IMR-90 (cell line): ENCODE data around the gene PTPRG. TPM values are rescaled to one million over a fixed set of nuclear protein-coding genes. Genes with fewer than 3 reads are reported as not detected.

ENCODE experiments used
- ATAC-seq: fragments of 200-7000 bp; cut with Tn5 transposase; 2 replicates; pipeline ENCODE4 v1.9.1; 2020; ENCODE audit warnings: low read depth, mild to moderate bottlenecking, moderate library complexity
- BruUV-seq: library from RNA; stranded (reverse); fragments of 400-500 nt; replicated peaks from 2 replicates; lab custom pipeline; 2021; lab: Mats Ljungman, UMichigan
- CTCF ChIA-PET: fragments of 300-600 bp; formaldehyde crosslinking; extraction: SDS; loops from one replicate; lab custom pipeline; 2021; ENCODE audit warnings: antibody characterized with exemption; lab: Yijun Ruan, JAX
- POLR2A ChIA-PET: fragments of 300-600 bp; sonication (Branson Sonifier 250); formaldehyde crosslinking; loops from one replicate; lab custom pipeline; 2022; ENCODE audit warnings: antibody characterized with exemption; ENCODE audit not compliant: unreplicated experiment; lab: Charles Lee
- DNase-seq: peaks from one replicate; pipeline ENCODE4 v3.0.0; 2013
- H2AFZ ChIP-seq: replicated peaks from 2 replicates; pipeline ENCODE3; 2013; ENCODE audit warnings: low read length, mild to moderate bottlenecking; ENCODE audit not compliant: poor library complexity
- H2AK5ac ChIP-seq: 2 replicates; pipeline ENCODE4 v1.6.1; 2013; ENCODE audit warnings: low read depth, low read length, inconsistent platforms
- H2AK9ac ChIP-seq: replicated peaks from 2 replicates; pipeline ENCODE3; 2013; ENCODE audit warnings: mild to moderate bottlenecking, low read depth, low read length, moderate library complexity; ENCODE audit not compliant: poor library complexity
- H2BK120ac ChIP-seq: 2 replicates; pipeline ENCODE4 v1.6.1; 2013; ENCODE audit warnings: low read depth, low read length, inconsistent platforms
- H2BK15ac ChIP-seq: 3 replicates; pipeline ENCODE4 v1.6.1; 2013; ENCODE audit warnings: low read depth, low read length, inconsistent platforms
- H2BK20ac ChIP-seq: 2 replicates; pipeline ENCODE4 v1.6.1; 2013; ENCODE audit warnings: low read depth, mild to moderate bottlenecking, inconsistent platforms, low read length, moderate library complexity
- H2BK5ac ChIP-seq: 2 replicates; pipeline ENCODE4 v1.6.1; 2013; ENCODE audit warnings: mild to moderate bottlenecking, low read depth, low read length, inconsistent platforms; ENCODE audit not compliant: poor library complexity, severe bottlenecking
- H3K14ac ChIP-seq: replicated peaks from 2 replicates; pipeline ENCODE4 v1.6.1; 2013; ENCODE audit warnings: low read depth, low read length, inconsistent platforms
- H3K18ac ChIP-seq: 2 replicates; pipeline ENCODE4 v1.6.1; 2013; ENCODE audit warnings: low read depth, low read length, control low read depth
- H3K23ac ChIP-seq: 2 replicates; pipeline ENCODE4 v1.6.1; 2013; ENCODE audit warnings: low read depth, low read length, inconsistent platforms
- H3K27ac ChIP-seq: 2 replicates; pipeline ENCODE4 v1.5.1; 2013; ENCODE audit warnings: mild to moderate bottlenecking, control low read depth, low read length; ENCODE audit not compliant: insufficient read depth
- H3K27me3 ChIP-seq: 2 replicates; pipeline ENCODE4 v1.6.1; 2013; ENCODE audit warnings: low read length; ENCODE audit not compliant: control insufficient read depth, insufficient read depth
- H3K36me3 ChIP-seq: 2 replicates; pipeline ENCODE4 v1.6.1; 2013; ENCODE audit warnings: low read length, mixed read lengths; ENCODE audit not compliant: control insufficient read depth, insufficient read depth
- H3K4ac ChIP-seq: 2 replicates; pipeline ENCODE4 v1.6.1; 2013; ENCODE audit warnings: low read depth, low read length, inconsistent platforms
- H3K4me1 ChIP-seq: 2 replicates; pipeline ENCODE4 v1.6.1; 2013; ENCODE audit warnings: low read length, mixed read lengths; ENCODE audit not compliant: control insufficient read depth, insufficient read depth
- H3K4me2 ChIP-seq: 2 replicates; pipeline ENCODE4 v1.6.1; 2013; ENCODE audit warnings: low read depth, mild to moderate bottlenecking, control low read depth, low read length, moderate library complexity
- H3K4me3 ChIP-seq: 2 replicates; pipeline ENCODE4 v1.5.1; 2013; ENCODE audit warnings: low read depth, mild to moderate bottlenecking, control low read depth, low read length, moderate library complexity; ENCODE audit not compliant: insufficient read depth
- H3K56ac ChIP-seq: 2 replicates; pipeline ENCODE4 v1.6.1; 2013; ENCODE audit warnings: low read length, inconsistent platforms; ENCODE audit not compliant: insufficient read depth; ENCODE audit errors: extremely low read depth
- H3K79me1 ChIP-seq, 2 experiments: 2 replicates each; pipeline ENCODE4 v1.6.1; 2013; ENCODE audit warnings: low read length in 2 of 2, inconsistent platforms in 1 of 2, low read depth in 1 of 2
- H3K9ac ChIP-seq: 2 replicates; pipeline ENCODE4 v1.6.1; 2013; ENCODE audit warnings: low read depth, low read length, control low read depth
- H3K9me1 ChIP-seq: 2 replicates; pipeline ENCODE4 v1.6.1; 2013; ENCODE audit warnings: low read length, inconsistent platforms; ENCODE audit not compliant: insufficient read depth
- H3K9me3 ChIP-seq: 2 replicates; pipeline ENCODE4 v1.6.1; 2013; ENCODE audit warnings: low read length; ENCODE audit not compliant: control insufficient read depth, insufficient read depth
- H4K20me1 ChIP-seq: 2 replicates; pipeline ENCODE4 v1.6.1; 2013; ENCODE audit warnings: low read length, inconsistent platforms; ENCODE audit not compliant: insufficient read depth
- H4K5ac ChIP-seq: 2 replicates; pipeline ENCODE4 v1.6.1; 2013; ENCODE audit warnings: mild to moderate bottlenecking, low read depth, low read length, control low read depth
- H4K8ac ChIP-seq, 2 experiments: 2 replicates each; pipeline ENCODE4 v1.6.1; 2013; ENCODE audit warnings: low read depth in 2 of 2, low read length in 2 of 2, control low read depth in 1 of 2, inconsistent platforms in 1 of 2
- H4K91ac ChIP-seq: 2 replicates; pipeline ENCODE4 v1.6.1; 2013; ENCODE audit warnings: low read depth, low read length, inconsistent platforms; ENCODE audit not compliant: insufficient read depth
- CEBPB ChIP-seq: IDR thresholded peaks from 2 replicates; pipeline ENCODE4 v1.6.1; 2012; ENCODE audit warnings: low read depth, low read length, improper control_type of control experiment
- CHD1 ChIP-seq: IDR thresholded peaks from 2 replicates; pipeline ENCODE4 v1.6.1; 2012; ENCODE audit warnings: low read depth, low read length, improper control_type of control experiment
- FOS ChIP-seq: fragments of 150-350 bp; IDR thresholded peaks from 2 replicates; pipeline ENCODE4 v1.6.1; 2016; ENCODE audit warnings: low read depth, low read length
- MAFK ChIP-seq: IDR thresholded peaks from 2 replicates; pipeline ENCODE4 v1.6.1; 2012; ENCODE audit warnings: low read depth, low read length, improper control_type of control experiment
- MXI1 ChIP-seq: IDR thresholded peaks from 2 replicates; pipeline ENCODE4 v1.6.1; 2012; ENCODE audit warnings: low read depth, mild to moderate bottlenecking, low read length, moderate library complexity, borderline replicate concordance
- NFE2L2 ChIP-seq: fragments of 150-350 bp; IDR thresholded peaks from 2 replicates; pipeline ENCODE4 v1.6.1; 2016; ENCODE audit warnings: low read depth, mild to moderate bottlenecking, low read length
- POLR2A ChIP-seq: IDR thresholded peaks from 2 replicates; pipeline ENCODE4 v1.6.1; 2012; ENCODE audit warnings: mild to moderate bottlenecking, low read depth, low read length
- RCOR1 ChIP-seq: IDR thresholded peaks from 2 replicates; pipeline ENCODE4 v1.6.1; 2012; ENCODE audit warnings: mild to moderate bottlenecking, low read length, improper control_type of control experiment; ENCODE audit not compliant: insufficient replicate concordance
- WGBS, 2 experiments: methylation state at CpG; one replicate each; pipeline versions ENCODE4 v1.1.5 to v1.1.7; 2013; ENCODE audit warnings: missing lambda C conversion rate in 2 of 2; ENCODE audit not compliant: insufficient read length in 1 of 2; ENCODE audit errors: extremely low coverage in 2 of 2; 5-methylcytosine and 5-hydroxymethylcytosine counted together
- dilution Hi-C: fragments of 300-500 bp; cut with HindIII; formaldehyde crosslinking; loops from one replicate; pipeline ENCODE4 v1.14.3; 2018; ENCODE audit warnings: low sequenced_read_pairs; ENCODE audit not compliant: unreplicated experiment
- in situ Hi-C: fragments of 300-500 bp; cut with MboI; formaldehyde crosslinking; loops from 3 replicates; pipeline ENCODE4 v1.14.3; 2019; ENCODE audit warnings: low sequenced_read_pairs, inconsistent platforms, mixed read lengths
- intact Hi-C: fragments of 100-400 bp; cut with micrococcal nuclease; formaldehyde crosslinking; loops from 2 replicates; pipeline ENCODE4 v1.10.0; 2022
- polyA plus RNA-seq, 3 experiments: library from polyadenylated mRNA; depleted of rRNA; stranded (reverse); fragments of >200 nt; gene quantifications; 2 replicates each; pipeline ENCODE4 v1.2.3, GENCODE V29; 2012; ENCODE audit warnings: low replicate concordance in 1 of 3
- total RNA-seq: library from RNA; depleted of rRNA; stranded (reverse); fragments of >200 nt; gene quantifications from 2 replicates; pipeline ENCODE4 v1.2.3, GENCODE V29; 2012
- TF ChIP-seq, protein P1 (sequence below): fragments of 150-350 bp; IDR thresholded peaks from 2 replicates; pipeline ENCODE4 v1.6.1; 2017; ENCODE audit warnings: mild to moderate bottlenecking, antibody characterized with exemption, low read length, low read depth
- TF ChIP-seq, protein P2 (sequence below): conservative IDR thresholded peaks from 2 replicates; pipeline ENCODE4 v1.5.1; 2012; ENCODE audit warnings: mild to moderate bottlenecking, low read depth, low read length, improper control_type of control experiment
- TF ChIP-seq, protein P3 (sequence below): fragments of 150-350 bp; IDR thresholded peaks from 2 replicates; pipeline ENCODE4 v1.6.1; 2016; ENCODE audit warnings: low read depth, mild to moderate bottlenecking, low read length, moderate library complexity, borderline replicate concordance

Gene PTPRG
- total and polyA plus RNA-seq, 2 of the 4 experiments (the other 2 are of a cell fraction) = 7.7 to 31.0 TPM

DNA sequence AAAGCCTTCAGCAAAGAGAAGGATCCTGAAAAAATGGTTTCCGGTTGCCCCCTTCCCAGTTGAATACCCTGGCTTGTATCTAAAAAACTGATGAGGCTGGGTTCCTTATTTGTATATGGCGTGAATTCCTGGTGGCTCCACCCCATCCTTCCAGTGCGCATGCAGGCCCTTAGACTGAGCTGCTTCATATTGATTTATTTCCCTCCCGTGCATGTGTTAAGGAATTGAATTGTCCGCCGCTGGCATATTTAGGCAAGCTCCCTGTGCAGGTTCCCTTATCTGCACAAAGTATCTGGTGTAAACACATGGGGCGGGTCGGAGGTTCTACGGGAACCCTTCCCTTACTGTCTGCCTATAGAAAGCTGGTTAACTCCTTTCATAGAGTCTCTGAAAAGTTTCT lies 449.6 kb downstream of the PTPRG start:
- Histone ChIP-seq H3K23ac (no peak overlapping the region), H3K4me2 (no peak overlapping the region), H3K18ac (no peak overlapping the region), H4K5ac (no peak overlapping the region), H3K9me3 (no peaks in the 10 kb centered on the region), H3K79me1 (peaks cover 11 to 25% of the 10 kb centered on the region in 2 experiments), H4K8ac (no peak overlapping the region), H2BK20ac (no peak overlapping the region), H3K36me3 (no peaks in the 10 kb centered on the region), H3K27me3 (no peaks in the 10 kb centered on the region), H3K56ac (no peak overlapping the region), H4K20me1 (no peaks in the 10 kb centered on the region), H3K9me1 (peaks cover 9% of the 10 kb centered on the region; the same call in 1 of the 2 replicates), H2BK120ac (no peak overlapping the region), H3K27ac (no peak overlapping the region), H3K4me1 (peaks cover 4% of the 10 kb centered on the region), H2AK5ac (no peak overlapping the region), H4K91ac (no peak overlapping the region), H2BK15ac (no peak overlapping the region), H3K4ac (no peak overlapping the region), H2AFZ (no peak overlapping the region), H2AK9ac (no peak overlapping the region), H3K4me3 (no peak overlapping the region), H2BK5ac (no peak overlapping the region), H3K14ac (no peak overlapping the region), H3K9ac (no peak overlapping the region)
- CTCF ChIA-PET = no interaction called here
- intact Hi-C loops (no loop called here), in situ Hi-C loops (no loop called here), dilution Hi-C loops (no loop called here)
- TF ChIP-seq RCOR1 (no peak), MXI1 (no peak), MAFK (no peak), CHD1 (no peak), POLR2A (no peak), NFE2L2 (no peak), CEBPB (no peak), FOS (no peak)
- TF ChIP-seq, protein P1, sequence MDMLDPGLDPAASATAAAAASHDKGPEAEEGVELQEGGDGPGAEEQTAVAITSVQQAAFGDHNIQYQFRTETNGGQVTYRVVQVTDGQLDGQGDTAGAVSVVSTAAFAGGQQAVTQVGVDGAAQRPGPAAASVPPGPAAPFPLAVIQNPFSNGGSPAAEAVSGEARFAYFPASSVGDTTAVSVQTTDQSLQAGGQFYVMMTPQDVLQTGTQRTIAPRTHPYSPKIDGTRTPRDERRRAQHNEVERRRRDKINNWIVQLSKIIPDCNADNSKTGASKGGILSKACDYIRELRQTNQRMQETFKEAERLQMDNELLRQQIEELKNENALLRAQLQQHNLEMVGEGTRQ = no peak
- TF ChIP-seq, protein P2, sequence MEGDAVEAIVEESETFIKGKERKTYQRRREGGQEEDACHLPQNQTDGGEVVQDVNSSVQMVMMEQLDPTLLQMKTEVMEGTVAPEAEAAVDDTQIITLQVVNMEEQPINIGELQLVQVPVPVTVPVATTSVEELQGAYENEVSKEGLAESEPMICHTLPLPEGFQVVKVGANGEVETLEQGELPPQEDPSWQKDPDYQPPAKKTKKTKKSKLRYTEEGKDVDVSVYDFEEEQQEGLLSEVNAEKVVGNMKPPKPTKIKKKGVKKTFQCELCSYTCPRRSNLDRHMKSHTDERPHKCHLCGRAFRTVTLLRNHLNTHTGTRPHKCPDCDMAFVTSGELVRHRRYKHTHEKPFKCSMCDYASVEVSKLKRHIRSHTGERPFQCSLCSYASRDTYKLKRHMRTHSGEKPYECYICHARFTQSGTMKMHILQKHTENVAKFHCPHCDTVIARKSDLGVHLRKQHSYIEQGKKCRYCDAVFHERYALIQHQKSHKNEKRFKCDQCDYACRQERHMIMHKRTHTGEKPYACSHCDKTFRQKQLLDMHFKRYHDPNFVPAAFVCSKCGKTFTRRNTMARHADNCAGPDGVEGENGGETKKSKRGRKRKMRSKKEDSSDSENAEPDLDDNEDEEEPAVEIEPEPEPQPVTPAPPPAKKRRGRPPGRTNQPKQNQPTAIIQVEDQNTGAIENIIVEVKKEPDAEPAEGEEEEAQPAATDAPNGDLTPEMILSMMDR = no peak
- TF ChIP-seq, protein P3, sequence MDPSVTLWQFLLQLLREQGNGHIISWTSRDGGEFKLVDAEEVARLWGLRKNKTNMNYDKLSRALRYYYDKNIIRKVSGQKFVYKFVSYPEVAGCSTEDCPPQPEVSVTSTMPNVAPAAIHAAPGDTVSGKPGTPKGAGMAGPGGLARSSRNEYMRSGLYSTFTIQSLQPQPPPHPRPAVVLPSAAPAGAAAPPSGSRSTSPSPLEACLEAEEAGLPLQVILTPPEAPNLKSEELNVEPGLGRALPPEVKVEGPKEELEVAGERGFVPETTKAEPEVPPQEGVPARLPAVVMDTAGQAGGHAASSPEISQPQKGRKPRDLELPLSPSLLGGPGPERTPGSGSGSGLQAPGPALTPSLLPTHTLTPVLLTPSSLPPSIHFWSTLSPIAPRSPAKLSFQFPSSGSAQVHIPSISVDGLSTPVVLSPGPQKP = no peak
- POLR2A ChIA-PET = no interaction called here
- BruUV-seq = no TSS peak
- ATAC-seq = no peak
- WGBS, 2 experiments = 96% methylated on average over 3 of the region's 9 CpGs; no CpG with 5 or more reads in 1 of the 2 experiments
- no peak for DNase-seq
